GM12878 (cell line): Measurements from ENCODE around the gene ABCC5. TPM values are rescaled to one million over a fixed set of nuclear protein-coding genes. Genes with fewer than 3 reads are reported as not detected.

Source experiments
- ATAC-seq: fragments of 200-7000 bp; cut with Tn5 transposase; 3 replicates; pipeline ENCODE4 v1.9.1; 2020; ENCODE audit warnings: mild to moderate bottlenecking, moderate library complexity
- BruUV-seq: library from RNA; stranded (reverse); fragments of 400-500 nt; replicated peaks from 2 replicates; lab custom pipeline; 2021; lab: Mats Ljungman, UMichigan
- CTCF ChIA-PET: fragments of 300-600 bp; sonication (Branson Sonifier 250); formaldehyde crosslinking; extraction: SDS; loops from one replicate; lab custom pipeline; 2021; ENCODE audit warnings: inconsistent platforms; lab: Yijun Ruan, JAX
- POLR2A ChIA-PET: fragments of 350-600 bp; formaldehyde crosslinking; extraction: SDS; loops from one replicate; lab custom pipeline; 2021; ENCODE audit warnings: inconsistent platforms; lab: Charles Lee
- RAD21 ChIA-PET: fragments of 300-600 bp; sonication (Branson Sonifier 250); formaldehyde crosslinking; loops from one replicate; lab custom pipeline; 2023; ENCODE audit warnings: antibody characterized with exemption; ENCODE audit not compliant: unreplicated experiment; lab: Charles Lee
- SMC1A ChIA-PET: fragments of 300-600 bp; sonication (Branson Sonifier 250); formaldehyde crosslinking; loops from one replicate; lab custom pipeline; 2023; ENCODE audit not compliant: unreplicated experiment, uncharacterized antibody; lab: Charles Lee
- DNase-seq: peaks from one replicate; pipeline ENCODE4 v3.0.0-alpha.2; 2011; ENCODE audit warnings: low read depth, low spot score
- FAIRE-seq: peaks from 3 replicates; lab custom pipeline; 2011; peaks lifted over from hg19 to GRCh38; lab: Jason Lieb, UNC
- H2AFZ ChIP-seq: 2 replicates; pipeline ENCODE4 v1.6.0; 2011; ENCODE audit warnings: low read depth, low read length, control low read depth; ENCODE audit not compliant: control insufficient read depth
- H3K27ac ChIP-seq: 2 replicates; pipeline ENCODE4 v1.5.1; 2011; ENCODE audit warnings: control low read depth; ENCODE audit not compliant: control insufficient read depth, insufficient read depth
- H3K27me3 ChIP-seq, 2 experiments: replicated peaks in 1 of 2; 2 replicates each; pipeline versions ENCODE4 v1.6.0 to v1.6.1; 2011; ENCODE audit warnings: low read length in 1 of 2; ENCODE audit not compliant: control insufficient read depth in 2 of 2, insufficient read depth in 2 of 2
- H3K36me3 ChIP-seq, 2 experiments: 2 replicates each; pipeline ENCODE4 v1.5.1; 2011; ENCODE audit warnings: low read length in 1 of 2; ENCODE audit not compliant: control insufficient read depth in 2 of 2, insufficient read depth in 2 of 2
- H3K4me1 ChIP-seq: 2 replicates; pipeline ENCODE4 v1.6.1; 2011; ENCODE audit warnings: mild to moderate bottlenecking, low read length, moderate library complexity, mixed read lengths; ENCODE audit not compliant: control insufficient read depth, insufficient read depth
- H3K4me2 ChIP-seq: 2 replicates; pipeline ENCODE4 v1.6.0; 2011; ENCODE audit warnings: control low read depth; ENCODE audit not compliant: control insufficient read depth, insufficient read depth
- H3K4me3 ChIP-seq: fragments of 200-600 bp; sonication (generic); 2 replicates; pipeline ENCODE4 v1.5.1; 2016
- H3K79me2 ChIP-seq: 2 replicates; pipeline ENCODE4 v1.6.0; 2011; ENCODE audit warnings: low read length; ENCODE audit not compliant: control insufficient read depth, insufficient read depth
- H3K9ac ChIP-seq: 2 replicates; pipeline ENCODE4 v1.8.0; 2011; ENCODE audit warnings: low read length, control low read depth, mixed read lengths; ENCODE audit not compliant: control insufficient read depth, insufficient read depth
- H3K9me3 ChIP-seq: replicated peaks from 3 replicates; pipeline ENCODE4 v1.5.1; 2011; ENCODE audit warnings: mild to moderate bottlenecking, low read length; ENCODE audit not compliant: control insufficient read depth, insufficient read depth
- H4K20me1 ChIP-seq: 2 replicates; pipeline ENCODE4 v1.6.0; 2011; ENCODE audit not compliant: control insufficient read depth, insufficient read depth
- CEBPZ ChIP-seq: fragments of 150-350 bp; IDR thresholded peaks from 2 replicates; pipeline ENCODE4 v1.6.1; 2016; ENCODE audit warnings: low read depth, low read length
- E2F4 ChIP-seq: IDR thresholded peaks from 2 replicates; pipeline ENCODE4 v1.6.1; 2012; ENCODE audit warnings: low read depth, low read length, improper control_type of control experiment
- IRF4 ChIP-seq: IDR thresholded peaks from 2 replicates; pipeline ENCODE4 v1.6.1; 2011; ENCODE audit warnings: low read depth, low read length
- JUNB ChIP-seq: IDR thresholded peaks from 2 replicates; pipeline ENCODE4 v1.6.1; 2016; ENCODE audit warnings: antibody characterized with exemption, mild to moderate bottlenecking
- LARP7 ChIP-seq: fragments of 450-650 bp; IDR thresholded peaks from 2 replicates; pipeline ENCODE4 v1.6.1; 2017; ENCODE audit warnings: mild to moderate bottlenecking
- NFYB ChIP-seq: IDR thresholded peaks from 2 replicates; pipeline ENCODE4 v1.6.1; 2011; ENCODE audit warnings: low read depth, mild to moderate bottlenecking, low read length, improper control_type of control experiment, moderate library complexity; ENCODE audit not compliant: insufficient read depth
- POLR2A ChIP-seq: IDR thresholded peaks from 2 replicates; pipeline ENCODE4 v1.6.1; 2011; ENCODE audit warnings: low read depth, mild to moderate bottlenecking, low read length
- POU2F2 ChIP-seq: IDR thresholded peaks from 3 replicates; pipeline ENCODE4 v1.6.1; 2011; ENCODE audit warnings: low read depth, mild to moderate bottlenecking, low read length, borderline replicate concordance
- RELA ChIP-seq: fragments of 450-650 bp; IDR thresholded peaks from 2 replicates; pipeline ENCODE4 v1.8.0; 2014; ENCODE audit warnings: borderline replicate concordance; ENCODE audit not compliant: partially characterized antibody
- TBL1XR1 ChIP-seq: IDR thresholded peaks from 2 replicates; pipeline ENCODE4 v1.6.1; 2012; ENCODE audit warnings: low read depth, low read length, improper control_type of control experiment
- USF1 ChIP-seq: IDR thresholded peaks from 2 replicates; pipeline ENCODE4 v1.6.1; 2011; ENCODE audit warnings: borderline replicate concordance, low read depth, mild to moderate bottlenecking, moderate library complexity, mixed read lengths, low read length; ENCODE audit not compliant: insufficient read depth; ENCODE audit errors: extremely low read length
- ZBTB40 ChIP-seq: fragments of 450-650 bp; IDR thresholded peaks from 2 replicates; pipeline ENCODE4 v1.6.1; 2016; ENCODE audit warnings: mild to moderate bottlenecking, moderate library complexity, borderline replicate concordance
- ZSCAN29 ChIP-seq: fragments of 450-650 bp; IDR thresholded peaks from 2 replicates; pipeline ENCODE4 v1.6.1; 2017; ENCODE audit warnings: mild to moderate bottlenecking, moderate library complexity
- WGBS: methylation state at CpG from one replicate; pipeline ENCODE4 v1.1.6; 2016; ENCODE audit warnings: low lambda C conversion rate; ENCODE audit not compliant: insufficient replicate concordance, insufficient coverage; ENCODE audit errors: missing lambda C conversion rate; 5-methylcytosine and 5-hydroxymethylcytosine counted together
- in situ Hi-C: fragments of 300-500 bp; cut with MboI; formaldehyde crosslinking; loops from 9 replicates; pipeline ENCODE4 v1.14.3; 2018; ENCODE audit warnings: mixed read lengths
- intact Hi-C: fragments of 100-400 bp; cut with micrococcal nuclease; formaldehyde crosslinking; loops from one replicate; pipeline ENCODE4 v1.14.2; 2022; ENCODE audit not compliant: unreplicated experiment
- polyA plus RNA-seq, 11 experiments: library from polyadenylated mRNA; depleted of rRNA in 4 of 11; unstranded in 6 of 11; stranded (reverse) in 5 of 11; fragments of >200 nt; fragmentation: Nextera tagmentation in 4 of 11; fragmentation: Illumina TruSeq in 1 of 11; extraction: Ambion mirVana in 4 of 11; extraction: Trizol in 1 of 11; gene quantifications; 1 replicate in 1 of 11; 2 replicates in 10 of 11; pipeline versions ENCODE4 v1.2.1 to v1.2.3, GENCODE V29; 2011 to 2016; ENCODE audit warnings: inconsistent platforms in 2 of 11, missing spikeins in 2 of 11, low read depth in 1 of 11
- total RNA-seq, 4 experiments: library from RNA; depleted of rRNA in 3 of 4; stranded (reverse); fragments of >200 nt in 3 of 4; fragmentation: Illumina TruSeq in 1 of 4; extraction: Trizol in 1 of 4; gene quantifications; 2 replicates each; pipeline versions ENCODE4 v1.2.1 to v1.2.3, GENCODE V29; 2013 to 2021

ABCC5 gene
- total and polyA plus RNA-seq, 10 of the 15 experiments (the other 5 are each of a cell fraction or from before 2014, with no cell fraction given): 6.0 to 17.8 (median 9.7) TPM

GRCh38 chr3:183954875-183955274, 62.8 kb downstream of the ABCC5 start:
- no peak overlapping the region for H3K4me3 ChIP-seq
- ChIA-PET POLR2A (no interaction called here), RAD21 (no interaction called here), SMC1A (interaction anchor here (1.5 kb wide), 1 partner anchor 10 kb away, joined by 3 read pairs; no protein-coding TSS in a partner anchor), CTCF (interaction anchor here (0.9 to 1.0 kb wide), 2 partner anchors 11 to 63 kb away, joined by 3 to 4 read pairs; partner anchors contain the start of gene ABCC5)
- no peak overlapping the region for H3K27ac ChIP-seq
- H3K4me1 ChIP-seq: no peaks in the 10 kb centered on the region
- H3K27me3 ChIP-seq: no peaks in the 10 kb centered on the region
- intact Hi-C loops (no loop called here), in situ Hi-C loops (no loop called here)
- 72% methylated on average over 4 of the region's 4 CpGs for WGBS
- H3K9ac ChIP-seq: no peak overlapping the region
- TF ChIP-seq ZBTB40 (no peak), POU2F2 (no peak), RELA (no peak), LARP7 (no peak), POLR2A (no peak), NFYB (no peak), USF1 (no peak), JUNB (no peak), IRF4 (no peak), ZSCAN29 (no peak), TBL1XR1 (no peak), CEBPZ (no peak), E2F4 (no peak)
- no peak for DNase-seq
- no TSS peak for BruUV-seq
- H2AFZ ChIP-seq: no peak overlapping the region
- H3K9me3 ChIP-seq: no peaks in the 10 kb centered on the region; the same call in 2 of the 3 replicates
- no peak for FAIRE-seq
- H3K79me2 ChIP-seq: no peaks in the 10 kb centered on the region
- H3K36me3 ChIP-seq: no peaks in the 10 kb centered on the region; a peak in 1 of 4 replicates
- no peak overlapping the region for H3K4me2 ChIP-seq
- no peaks in the 10 kb centered on the region for H4K20me1 ChIP-seq
- ATAC-seq: no peak
